HCT116 (cell line): Measurements from ENCODE around the gene RABL3. TPM values are rescaled to one million over a fixed set of nuclear protein-coding genes. Genes with fewer than 3 reads are reported as not detected.

Experiments used
- ATAC-seq: fragments of 200-7000 bp; cut with Tn5 transposase; 2 replicates; pipeline ENCODE4 v1.9.1; 2020; ENCODE audit warnings: mild to moderate bottlenecking, moderate library complexity
- BruUV-seq: library from RNA; stranded (reverse); fragments of 400-500 nt; replicated peaks from 2 replicates; lab custom pipeline; 2021; lab: Mats Ljungman, UMichigan
- CTCF ChIA-PET: fragments of 300-600 bp; sonication (Branson Sonifier 250); formaldehyde crosslinking; loops from one replicate; lab custom pipeline; 2021; ENCODE audit warnings: antibody characterized with exemption; lab: Charles Lee
- POLR2A ChIA-PET: fragments of 300-600, 350-600 bp; sonication (Branson Sonifier 250); formaldehyde crosslinking; loops from one replicate; lab custom pipeline; 2021; ENCODE audit warnings: antibody characterized with exemption; lab: Charles Lee
- RAD21 ChIA-PET, 2 experiments: fragments of 300-600 bp; sonication (Branson Sonifier 250); formaldehyde crosslinking; loops; one replicate each; lab custom pipeline; 2023; ENCODE audit warnings: low total read pairs in 2 of 2; ENCODE audit not compliant: uncharacterized antibody in 2 of 2, unreplicated experiment in 2 of 2, low non-redundant PET in 1 of 2; lab: Charles Lee
- DNase-seq: peaks from one replicate; pipeline ENCODE4 v3.0.0-alpha.2; 2010; ENCODE audit warnings: low read depth, low spot score
- H2AFZ ChIP-seq: fragments of 200-600 bp; shearing (Covaris generic), sonication (generic); 2 replicates; pipeline ENCODE4 v1.6.1; 2017; ENCODE audit warnings: low read depth, mixed run types, mixed read lengths, antibody characterized with exemption, low read length; ENCODE audit not compliant: poor library complexity, severe bottlenecking
- H3K27ac ChIP-seq: 2 replicates; pipeline ENCODE4 v1.5.1; 2012; ENCODE audit warnings: low read depth, low read length
- H3K27me3 ChIP-seq: fragments of 200-600 bp; sonication (generic); 2 replicates; pipeline ENCODE4 v1.6.1; 2016; ENCODE audit warnings: mixed run types, low read length, mixed read lengths; ENCODE audit not compliant: insufficient read depth
- H3K36me3 ChIP-seq, 2 experiments: fragments of 200-500 bp in 1 of 2; fragments of 200-600 bp in 1 of 2; sonication (Bioruptor generic) in 1 of 2; sonication (generic) in 1 of 2; 2 replicates each; pipeline versions ENCODE4 v1.5.1 to v1.6.1; 2014 to 2016; ENCODE audit warnings: low read length in 2 of 2, inconsistent platforms in 1 of 2, mixed read lengths in 1 of 2, mixed run types in 1 of 2; ENCODE audit not compliant: insufficient read depth in 2 of 2, control insufficient read depth in 1 of 2
- H3K4me1 ChIP-seq, 2 experiments: fragments of 200-600 bp in 1 of 2; sonication (generic) in 1 of 2; 2 replicates each; pipeline versions ENCODE4 v1.5.1 to v1.6.1; 2012 to 2017; ENCODE audit warnings: low read length in 2 of 2, inconsistent platforms in 1 of 2, mild to moderate bottlenecking in 1 of 2, mixed read lengths in 1 of 2, mixed run types in 1 of 2, moderate library complexity in 1 of 2; ENCODE audit not compliant: insufficient read depth in 2 of 2, control insufficient read depth in 1 of 2
- H3K4me2 ChIP-seq: fragments of 200-600 bp; sonication (generic); 2 replicates; pipeline ENCODE4 v1.6.1; 2017; ENCODE audit warnings: mixed run types, low read length, mixed read lengths
- H3K4me3 ChIP-seq, 2 experiments: fragments of 200-600 bp in 1 of 2; sonication (generic) in 1 of 2; replicated peaks in 1 of 2; 2 replicates each; pipeline ENCODE4 v1.5.1; 2011 to 2016; ENCODE audit warnings: low read length in 2 of 2, control low read depth in 1 of 2, low read depth in 1 of 2, mild to moderate bottlenecking in 1 of 2, mixed read lengths in 1 of 2, mixed run types in 1 of 2
- H3K79me2 ChIP-seq: fragments of 200-600 bp; sonication (generic); 2 replicates; pipeline ENCODE4 v1.6.1; 2017; ENCODE audit warnings: mild to moderate bottlenecking, mixed run types, low read length, moderate library complexity, mixed read lengths; ENCODE audit not compliant: insufficient read depth
- H3K9ac ChIP-seq: fragments of 200-600 bp; sonication (generic); 2 replicates; pipeline ENCODE4 v1.6.1; 2016; ENCODE audit warnings: low read length, mixed read lengths
- H3K9me2 ChIP-seq: fragments of 200-600 bp; sonication (generic), shearing (Covaris generic); 2 replicates; pipeline ENCODE4 v1.6.1; 2017; ENCODE audit warnings: mixed run types, mild to moderate bottlenecking, moderate library complexity; ENCODE audit not compliant: insufficient read depth
- H3K9me3 ChIP-seq, 2 experiments: fragments of 200-500 bp in 1 of 2; fragments of 200-600 bp in 1 of 2; sonication (Bioruptor generic) in 1 of 2; sonication (generic) in 1 of 2; 2 replicates each; pipeline ENCODE4 v1.6.1; 2014 to 2017; ENCODE audit warnings: low read length in 2 of 2, mixed read lengths in 2 of 2, inconsistent platforms in 1 of 2, low read depth in 1 of 2, mild to moderate bottlenecking in 1 of 2, mixed run types in 1 of 2, moderate library complexity in 1 of 2; ENCODE audit not compliant: control insufficient read depth in 1 of 2, insufficient read depth in 1 of 2
- H4K20me1 ChIP-seq: fragments of 200-600 bp; sonication (generic), shearing (Covaris generic); 2 replicates; pipeline ENCODE4 v1.6.1; 2017; ENCODE audit warnings: mixed run types, mild to moderate bottlenecking, moderate library complexity; ENCODE audit not compliant: insufficient read depth
- ATF3 ChIP-seq: IDR thresholded peaks from 2 replicates; pipeline ENCODE4 v1.6.1; 2012
- CBX3 ChIP-seq: IDR thresholded peaks from 2 replicates; pipeline ENCODE4 v1.6.1; 2012; ENCODE audit warnings: low read depth
- CTCF ChIP-seq, 3 experiments: fragments of 200-600 bp in 1 of 3; sonication (generic) in 1 of 3; IDR thresholded peaks in 2 of 3; conservative IDR thresholded peaks in 1 of 3; 2 replicates each; pipeline ENCODE4 v1.5.1; 2012 to 2017; ENCODE audit warnings: low read depth in 2 of 3, low read length in 2 of 3, antibody characterized with exemption in 1 of 3, borderline replicate concordance in 1 of 3, control low read depth in 1 of 3, mild to moderate bottlenecking in 1 of 3, mixed read lengths in 1 of 3, mixed run types in 1 of 3, moderate library complexity in 1 of 3; ENCODE audit not compliant: insufficient read depth in 1 of 3
- EGR1 ChIP-seq: IDR thresholded peaks from 2 replicates; pipeline ENCODE4 v1.6.1; 2012; ENCODE audit warnings: low read depth
- EZH2 ChIP-seq: fragments of 200-600 bp; sonication (generic); IDR thresholded peaks from 2 replicates; pipeline ENCODE4 v1.6.1; 2017; ENCODE audit warnings: antibody characterized with exemption, mixed run types
- EZH2phosphoT487 ChIP-seq: fragments of 200-600 bp; IDR thresholded peaks from 2 replicates; pipeline ENCODE4 v1.6.1; 2018; ENCODE audit warnings: antibody characterized with exemption, borderline replicate concordance
- JUND ChIP-seq: IDR thresholded peaks from 2 replicates; pipeline ENCODE4 v1.6.1; 2012
- POLR2A ChIP-seq: IDR thresholded peaks from 2 replicates; pipeline ENCODE4 v1.7.0; 2011; ENCODE audit warnings: borderline replicate concordance; ENCODE audit not compliant: insufficient read depth, insufficient read length; ENCODE audit errors: extremely low read depth
- POLR2AphosphoS5 ChIP-seq: IDR thresholded peaks from 2 replicates; pipeline ENCODE4 v1.6.1; 2011; ENCODE audit warnings: mild to moderate bottlenecking, low read depth, low read length, moderate library complexity
- RAD21 ChIP-seq: IDR thresholded peaks from 2 replicates; pipeline ENCODE4 v1.6.1; 2012; ENCODE audit warnings: low read depth, mild to moderate bottlenecking
- SIN3A ChIP-seq: IDR thresholded peaks from 2 replicates; pipeline ENCODE4 v1.6.1; 2012; ENCODE audit warnings: low read depth
- SP1 ChIP-seq: IDR thresholded peaks from 2 replicates; pipeline ENCODE4 v1.6.1; 2012; ENCODE audit warnings: low read depth
- SRF ChIP-seq: IDR thresholded peaks from 2 replicates; pipeline ENCODE4 v1.6.1; 2012; ENCODE audit warnings: low read depth
- TCF7L2 ChIP-seq: IDR thresholded peaks from 2 replicates; pipeline ENCODE4 v1.7.0; 2011; ENCODE audit warnings: borderline replicate concordance, inconsistent platforms; ENCODE audit not compliant: insufficient read depth, insufficient read length; ENCODE audit errors: extremely low read depth
- ZBTB33 ChIP-seq: IDR thresholded peaks from 2 replicates; pipeline ENCODE4 v1.6.1; 2011; ENCODE audit warnings: mild to moderate bottlenecking, low read length, moderate library complexity; ENCODE audit not compliant: insufficient replicate concordance; ENCODE audit errors: extremely low read depth
- ZNF274 ChIP-seq: fragments of 200-500 bp; sonication (Bioruptor generic); IDR thresholded peaks from 2 replicates; pipeline ENCODE4 v1.6.1; 2014; ENCODE audit warnings: mild to moderate bottlenecking, low read depth, low read length, inconsistent platforms
- intact Hi-C: fragments of 100-400 bp; cut with micrococcal nuclease; formaldehyde crosslinking; loops from 2 replicates; pipeline ENCODE4 v1.10.0; 2022
- total RNA-seq: library from RNA; stranded (reverse); gene quantifications from one replicate; pipeline ENCODE4 v1.2.1, GENCODE V29; 2021; ENCODE audit not compliant: unreplicated experiment

RABL3 gene
- total RNA-seq, 1 experiment from 2014 or later = 23.8 TPM

GRCh38 chr3:120773932-120774331 is 31.6 kb upstream of the RABL3 start:
- Histone ChIP-seq H3K4me2 (no peak overlapping the region), H3K36me3 (peaks cover 4 to 6% of the 10 kb centered on the region in 2 experiments; a peak in 2 of 4 replicates), H3K9ac (no peak overlapping the region)
- intact Hi-C loops = no loop called here
- ATAC-seq = no peak
- POLR2A ChIA-PET = no interaction called here
- no peak for TF ChIP-seq ZBTB33
- no peak for TF ChIP-seq SP1
- no peak for TF ChIP-seq ZNF274
- TF ChIP-seq CBX3 = no peak
- TF ChIP-seq JUND = no peak
- TF ChIP-seq SIN3A = no peak
- no peak for TF ChIP-seq RAD21
- no peak for TF ChIP-seq ATF3
- TF ChIP-seq POLR2AphosphoS5 = no peak
- no peak for TF ChIP-seq CTCF (IDR thresholded peaks at IDR 0.05 in 2 of 3, conservative IDR thresholded peaks at IDR 0.05 in 1 of 3; ENCODE audit: borderline replicate concordance in 1 of 3, insufficient read depth in 1 of 3, low read depth in 2 of 3, low read length in 2 of 3)
- TF ChIP-seq TCF7L2 = no peak
- no peak for TF ChIP-seq SRF
- TF ChIP-seq EGR1 = no peak
- TF ChIP-seq EZH2phosphoT487 = no peak
- no peak for TF ChIP-seq POLR2A
- TF ChIP-seq EZH2 = no peak
- TF ChIP-seq, all 23 proteins: peak for 0
- no peaks in the 10 kb centered on the region for H3K27me3 ChIP-seq
- H3K27ac ChIP-seq = no peak overlapping the region
- ChIA-PET RAD21 (no interaction called here), CTCF (no interaction called here)
- no peak overlapping the region for H3K4me3 ChIP-seq
- no peak overlapping the region for H2AFZ ChIP-seq
- no peaks in the 10 kb centered on the region for H3K4me1 ChIP-seq
- no peaks in the 10 kb centered on the region for H3K9me3 ChIP-seq
- H4K20me1 ChIP-seq = no peaks in the 10 kb centered on the region
- no TSS peak for BruUV-seq
- H3K9me2 ChIP-seq = no peaks in the 10 kb centered on the region
- DNase-seq = no peak
- peaks cover 11% of the 10 kb centered on the region; the same call in 1 of the 2 replicates for H3K79me2 ChIP-seq
